ENCODE data around the gene KCNAB1.

DNA sequence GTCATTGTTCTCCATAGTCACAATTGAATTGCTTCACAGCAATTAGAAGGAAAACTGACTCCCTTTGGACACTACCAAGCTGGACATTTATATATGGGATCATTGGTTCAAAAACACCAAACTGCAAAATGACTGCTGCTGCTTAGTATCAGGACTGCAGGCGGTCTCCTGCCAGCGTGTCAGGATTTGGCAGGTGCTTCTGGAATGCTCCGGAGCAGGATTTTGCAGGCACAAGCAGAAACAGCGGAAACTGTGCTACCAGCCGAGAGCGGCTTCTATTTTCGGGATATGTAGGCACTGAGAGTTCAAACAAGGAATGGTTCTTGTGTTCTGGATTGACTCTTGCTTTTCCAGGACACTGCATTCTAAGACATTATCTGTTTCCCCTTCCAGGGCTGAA, 339.1 kb downstream of the KCNAB1 start:
- TF ChIP-seq, protein P1, sequence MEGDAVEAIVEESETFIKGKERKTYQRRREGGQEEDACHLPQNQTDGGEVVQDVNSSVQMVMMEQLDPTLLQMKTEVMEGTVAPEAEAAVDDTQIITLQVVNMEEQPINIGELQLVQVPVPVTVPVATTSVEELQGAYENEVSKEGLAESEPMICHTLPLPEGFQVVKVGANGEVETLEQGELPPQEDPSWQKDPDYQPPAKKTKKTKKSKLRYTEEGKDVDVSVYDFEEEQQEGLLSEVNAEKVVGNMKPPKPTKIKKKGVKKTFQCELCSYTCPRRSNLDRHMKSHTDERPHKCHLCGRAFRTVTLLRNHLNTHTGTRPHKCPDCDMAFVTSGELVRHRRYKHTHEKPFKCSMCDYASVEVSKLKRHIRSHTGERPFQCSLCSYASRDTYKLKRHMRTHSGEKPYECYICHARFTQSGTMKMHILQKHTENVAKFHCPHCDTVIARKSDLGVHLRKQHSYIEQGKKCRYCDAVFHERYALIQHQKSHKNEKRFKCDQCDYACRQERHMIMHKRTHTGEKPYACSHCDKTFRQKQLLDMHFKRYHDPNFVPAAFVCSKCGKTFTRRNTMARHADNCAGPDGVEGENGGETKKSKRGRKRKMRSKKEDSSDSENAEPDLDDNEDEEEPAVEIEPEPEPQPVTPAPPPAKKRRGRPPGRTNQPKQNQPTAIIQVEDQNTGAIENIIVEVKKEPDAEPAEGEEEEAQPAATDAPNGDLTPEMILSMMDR (IDR thresholded peaks at IDR 0.05), result no peak
- TF ChIP-seq POLR2A (IDR thresholded peaks at IDR 0.05) (no peak), POLR2AphosphoS5 (IDR thresholded peaks at IDR 0.05; ENCODE audit: insufficient read depth in 1 of 2, low read depth in 1 of 2) (no peak)
